Smooth muscle cell (in vitro differentiated cells): ENCODE data around the gene AMOT. TPM values are rescaled to one million over a fixed set of nuclear protein-coding genes. Genes with fewer than 3 reads are reported as not detected.
"Not testable (repeated sequence)": the region's sequence is repeated elsewhere in the genome, so short reads cannot be mapped to it uniquely, and the experiment has no call there.

ENCODE experiments used
- DNase-seq: peaks from one replicate; lab custom pipeline; 2025; ENCODE audit not compliant: unreplicated experiment; lab: John Stamatoyannopoulos, UW
- H2AFZ ChIP-seq: fragments of 200-600 bp; sonication (generic); 2 replicates; pipeline ENCODE4 v1.6.0; 2016; ENCODE audit warnings: antibody characterized with exemption, low read depth, mild to moderate bottlenecking
- H3F3A ChIP-seq: fragments of 200-600 bp; sonication (generic); 2 replicates; pipeline ENCODE4 v1.6.0; 2017; ENCODE audit warnings: antibody characterized with exemption, low read depth
- H3K27ac ChIP-seq: fragments of 200-600 bp; sonication (generic); 2 replicates; pipeline ENCODE4 v1.5.1; 2016; ENCODE audit warnings: low read depth, mild to moderate bottlenecking
- H3K27me3 ChIP-seq: fragments of 200-600 bp; sonication (generic); 2 replicates; pipeline ENCODE4 v1.6.1; 2016; ENCODE audit warnings: low read depth, mild to moderate bottlenecking
- H3K36me3 ChIP-seq: fragments of 200-600 bp; sonication (generic); 2 replicates; pipeline ENCODE4 v1.5.1; 2016; ENCODE audit warnings: low read depth
- H3K4me1 ChIP-seq: fragments of 200-600 bp; sonication (generic); 2 replicates; pipeline ENCODE4 v1.5.1; 2016; ENCODE audit warnings: low read depth
- H3K4me2 ChIP-seq: fragments of 200-600 bp; sonication (generic); 2 replicates; pipeline ENCODE4 v1.6.0; 2016; ENCODE audit warnings: mild to moderate bottlenecking
- H3K4me3 ChIP-seq: fragments of 200-600 bp; sonication (generic); 2 replicates; pipeline ENCODE4 v1.5.1; 2016; ENCODE audit warnings: mild to moderate bottlenecking
- H3K79me2 ChIP-seq: fragments of 200-600 bp; sonication (generic); 2 replicates; pipeline ENCODE4 v1.6.0; 2016; ENCODE audit warnings: low read depth, mild to moderate bottlenecking
- H3K9ac ChIP-seq: fragments of 200-600 bp; sonication (generic); 2 replicates; pipeline ENCODE4 v1.6.0; 2016; ENCODE audit warnings: low read depth
- H3K9me3 ChIP-seq: fragments of 200-600 bp; sonication (generic); replicated peaks from 2 replicates; pipeline ENCODE4 v1.5.1; 2016; ENCODE audit warnings: low read depth
- H4K20me1 ChIP-seq: fragments of 200-600 bp; sonication (generic); 2 replicates; pipeline ENCODE4 v1.6.0; 2016; ENCODE audit warnings: low read depth
- WGBS: methylation state at CpG from one replicate; pipeline ENCODE4 v1.1.7; 2016; ENCODE audit warnings: low lambda C conversion rate; 5-methylcytosine and 5-hydroxymethylcytosine counted together
- polyA plus RNA-seq: library from polyadenylated mRNA; unstranded; fragments of >200 nt; fragmentation: Nextera tagmentation; extraction: Ambion mirVana; gene quantifications from 2 replicates; pipeline ENCODE4 v1.2.1, GENCODE V29; 2016
- total RNA-seq: library from RNA; depleted of rRNA; stranded (reverse); fragments of >200 nt; gene quantifications from 2 replicates; pipeline ENCODE4 v1.2.3, GENCODE V29; 2014
- TF ChIP-seq, protein P1 (sequence below): fragments of 200-600 bp; sonication (generic); IDR thresholded peaks from 2 replicates; pipeline ENCODE4 v1.5.1; 2017; ENCODE audit warnings: borderline replicate concordance, mild to moderate bottlenecking, antibody characterized with exemption; ENCODE audit not compliant: insufficient read depth, poor library complexity, severe bottlenecking

Gene AMOT
- total and polyA plus RNA-seq, 2 experiments from 2014 or later, result 10.0 to 66.6 TPM

DNA sequence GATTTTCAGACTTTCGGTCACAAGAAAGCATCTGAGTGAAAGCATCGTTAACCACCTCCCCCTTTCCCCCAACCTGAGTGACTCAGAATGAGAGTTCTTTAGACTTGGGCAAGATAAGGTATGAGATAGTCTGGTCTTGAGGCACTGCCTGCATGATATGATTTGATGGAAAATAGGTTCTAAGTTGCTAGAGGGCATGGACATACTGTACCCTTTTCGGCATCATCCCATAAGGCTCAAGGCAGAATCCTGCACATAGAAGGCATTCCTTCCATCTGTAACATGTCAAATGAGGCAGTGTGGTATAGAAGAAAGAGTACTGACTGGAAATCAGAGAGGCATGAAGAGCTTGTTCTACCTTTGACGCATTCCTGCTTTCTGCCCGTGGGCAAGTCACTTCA is 16.8 kb upstream of the AMOT start:
- Histone ChIP-seq H4K20me1 (no peaks in the 10 kb centered on the region), H3K27me3 (no peaks in the 10 kb centered on the region), H3K27ac (peak overlapping the region; percentile 54), H3F3A (no peaks in the 10 kb centered on the region), H3K79me2 (no peaks in the 10 kb centered on the region), H3K36me3 (no peaks in the 10 kb centered on the region), H2AFZ (peak overlapping the region; percentile 9), H3K9me3 (no peaks in the 10 kb centered on the region), H3K9ac (no peak overlapping the region), H3K4me2 (no peak overlapping the region), H3K4me3 (no peak overlapping the region), H3K4me1 (peaks cover 8% of the 10 kb centered on the region)
- 74% methylated on average over 5 of the region's 5 CpGs for WGBS
- TF ChIP-seq, protein P1, sequence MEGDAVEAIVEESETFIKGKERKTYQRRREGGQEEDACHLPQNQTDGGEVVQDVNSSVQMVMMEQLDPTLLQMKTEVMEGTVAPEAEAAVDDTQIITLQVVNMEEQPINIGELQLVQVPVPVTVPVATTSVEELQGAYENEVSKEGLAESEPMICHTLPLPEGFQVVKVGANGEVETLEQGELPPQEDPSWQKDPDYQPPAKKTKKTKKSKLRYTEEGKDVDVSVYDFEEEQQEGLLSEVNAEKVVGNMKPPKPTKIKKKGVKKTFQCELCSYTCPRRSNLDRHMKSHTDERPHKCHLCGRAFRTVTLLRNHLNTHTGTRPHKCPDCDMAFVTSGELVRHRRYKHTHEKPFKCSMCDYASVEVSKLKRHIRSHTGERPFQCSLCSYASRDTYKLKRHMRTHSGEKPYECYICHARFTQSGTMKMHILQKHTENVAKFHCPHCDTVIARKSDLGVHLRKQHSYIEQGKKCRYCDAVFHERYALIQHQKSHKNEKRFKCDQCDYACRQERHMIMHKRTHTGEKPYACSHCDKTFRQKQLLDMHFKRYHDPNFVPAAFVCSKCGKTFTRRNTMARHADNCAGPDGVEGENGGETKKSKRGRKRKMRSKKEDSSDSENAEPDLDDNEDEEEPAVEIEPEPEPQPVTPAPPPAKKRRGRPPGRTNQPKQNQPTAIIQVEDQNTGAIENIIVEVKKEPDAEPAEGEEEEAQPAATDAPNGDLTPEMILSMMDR, result no peak
- no peak for DNase-seq

DNA sequence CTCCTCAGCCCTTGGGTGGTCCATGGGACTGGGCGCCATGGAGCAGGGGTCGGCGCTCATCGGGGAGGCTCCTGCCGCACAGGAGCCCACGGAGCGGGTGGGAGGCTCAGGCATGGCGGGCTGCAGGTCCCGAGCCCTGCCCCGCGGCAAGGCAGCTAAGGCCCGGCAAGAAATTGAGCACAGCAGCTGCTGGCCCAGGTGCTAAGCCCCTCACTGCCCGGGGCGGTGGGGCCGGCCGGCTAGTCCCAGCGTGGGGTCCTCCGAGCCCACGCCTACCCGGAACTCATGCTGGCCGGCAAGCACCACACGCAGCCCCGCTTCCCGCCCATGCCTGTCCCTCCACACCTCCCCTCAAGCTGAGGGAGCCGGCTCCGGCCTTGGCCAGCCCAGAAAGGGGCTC is 14.3 kb upstream of the AMOT start:
- not testable (repeated sequence) for H3K4me2 ChIP-seq, H3K9ac ChIP-seq, H3K79me2 ChIP-seq, H3K4me3 ChIP-seq, H3K27ac ChIP-seq, H3F3A ChIP-seq, H3K9me3 ChIP-seq, H3K27me3 ChIP-seq, DNase-seq, H3K36me3 ChIP-seq, H4K20me1 ChIP-seq, H2AFZ ChIP-seq
- WGBS, result 99% methylated on average over 18 of the region's 26 CpGs
- peaks cover 23% of the 10 kb centered on the region for H3K4me1 ChIP-seq

DNA sequence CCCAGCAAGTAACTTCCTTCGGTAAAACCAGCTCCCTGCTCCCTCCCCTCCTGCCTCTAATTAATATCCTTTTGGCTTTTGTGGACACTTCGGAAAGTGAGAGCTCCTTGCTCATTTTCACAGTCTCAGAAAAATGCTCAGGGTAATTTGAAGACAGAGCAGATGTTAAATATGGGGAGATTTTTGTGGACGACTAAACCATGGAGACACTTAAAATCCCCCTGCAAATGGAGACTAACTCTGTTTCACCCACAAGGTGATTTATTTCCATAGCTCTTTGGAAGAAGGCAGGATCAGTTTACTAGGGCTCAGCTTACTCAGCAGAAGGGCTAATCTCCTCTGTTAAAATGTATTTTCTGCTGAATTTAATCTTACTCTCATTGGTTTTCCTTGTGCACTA is 12.2 kb upstream of the AMOT start:
- H3K4me3 ChIP-seq, result no peak overlapping the region
- H2AFZ ChIP-seq, result no peak overlapping the region
- no peak for DNase-seq
- H3K9me3 ChIP-seq, result no peaks in the 10 kb centered on the region
- no peak overlapping the region for H3K9ac ChIP-seq
- peaks cover 23% of the 10 kb centered on the region for H3K4me1 ChIP-seq
- H3K27me3 ChIP-seq, result no peaks in the 10 kb centered on the region
- H3F3A ChIP-seq, result peaks cover 4% of the 10 kb centered on the region
- no peaks in the 10 kb centered on the region for H3K36me3 ChIP-seq
- TF ChIP-seq, protein P1, result no peak
- peak overlapping the region; percentile 38 for H3K27ac ChIP-seq
- peak overlapping the region; percentile 77 for H3K4me2 ChIP-seq
- H3K79me2 ChIP-seq, result no peaks in the 10 kb centered on the region
- no peaks in the 10 kb centered on the region for H4K20me1 ChIP-seq
- 8% methylated on average over 3 of the region's 3 CpGs for whole genome bisulfite sequencing

DNA sequence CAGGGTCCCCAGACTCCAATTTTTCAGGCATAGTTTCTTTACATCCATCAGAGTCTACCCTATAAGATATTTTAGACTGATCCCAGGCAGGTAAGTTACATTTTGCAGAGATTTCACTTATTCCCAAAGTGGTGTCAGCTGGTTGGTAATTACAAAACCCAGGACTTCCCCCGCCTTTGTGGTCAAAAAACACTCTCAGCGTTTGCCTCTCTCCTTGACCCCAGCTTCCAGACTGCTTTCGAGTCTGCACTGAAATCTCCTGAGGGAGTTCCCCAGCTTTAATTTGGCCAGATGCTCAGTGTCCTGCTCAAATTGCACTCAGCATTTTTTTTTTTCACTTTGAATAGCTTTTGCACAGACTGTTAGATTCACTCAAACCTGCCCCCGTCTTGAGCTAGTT is 11.2 kb upstream of the AMOT start:
- Histone ChIP-seq H3K4me3 (no peak overlapping the region), H3K36me3 (no peaks in the 10 kb centered on the region), H3F3A (peaks cover 4% of the 10 kb centered on the region), H3K9me3 (no peaks in the 10 kb centered on the region), H3K9ac (no peak overlapping the region), H3K79me2 (no peaks in the 10 kb centered on the region), H3K27me3 (no peaks in the 10 kb centered on the region), H3K4me2 (peak overlapping the region; percentile 77), H2AFZ (no peak overlapping the region), H3K27ac (peak overlapping the region; percentile 38), H4K20me1 (no peaks in the 10 kb centered on the region), H3K4me1 (peaks cover 23% of the 10 kb centered on the region)
- TF ChIP-seq, protein P1, result no peak
- 11% methylated on average over 4 of the region's 4 CpGs for WGBS
- DNase-seq, result peak; percentile 2
